Measurements from ENCODE around the gene MED19. TPM values are rescaled to one million over a fixed set of nuclear protein-coding genes. Genes with fewer than 3 reads are reported as not detected.
"Not testable (repeated sequence)": the region's sequence is repeated elsewhere in the genome, so short reads cannot be mapped to it uniquely, and the experiment has no call there.

Gene MED19
- total RNA-seq, 1 donor from 2014 or later, result 16.7 TPM

DNA sequence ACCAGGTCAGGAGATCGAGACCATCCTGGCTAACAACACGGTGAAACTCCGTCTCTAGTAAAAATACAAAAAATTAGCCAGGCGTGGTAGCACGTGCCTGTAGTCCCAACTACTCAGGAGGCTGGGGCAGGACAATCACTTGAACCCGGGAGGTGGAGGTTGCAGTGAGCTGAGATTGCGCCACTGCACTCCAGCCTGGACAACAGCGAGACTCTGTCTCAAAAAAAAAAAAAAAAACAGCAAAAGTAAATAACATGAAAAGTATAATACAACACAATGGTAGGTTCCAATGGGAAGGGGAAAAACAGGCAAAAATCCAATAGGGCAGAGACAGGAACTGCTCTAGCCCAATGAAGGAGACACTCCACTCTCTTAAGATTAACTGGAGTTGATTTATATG is 6.6 kb downstream of the MED19 start:
- DNase-seq (ENCODE audit: low read depth, low spot score), result not testable (repeated sequence)

DNA sequence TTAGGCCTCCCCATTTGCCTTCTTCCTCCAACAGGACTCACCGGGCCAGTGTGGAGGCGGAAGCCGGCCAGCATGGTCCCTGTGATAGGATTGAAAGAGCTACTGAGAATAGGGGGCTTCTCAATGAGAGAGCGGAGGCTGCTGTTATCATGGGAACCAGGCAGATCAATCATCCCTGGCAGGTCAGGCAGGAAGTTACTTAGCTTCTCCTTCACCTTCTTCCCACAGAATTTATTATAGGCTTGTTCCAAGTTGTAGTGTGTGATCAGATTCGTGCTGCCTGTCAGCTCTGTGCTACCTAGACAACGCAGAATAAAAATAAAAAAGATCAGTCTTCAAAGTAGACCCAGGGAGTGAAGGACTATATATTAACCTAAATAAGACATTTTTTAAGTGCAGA is 7.1 kb downstream of the MED19 start:
- DNase-seq (ENCODE audit: low read depth, low spot score), result no peak

DNA sequence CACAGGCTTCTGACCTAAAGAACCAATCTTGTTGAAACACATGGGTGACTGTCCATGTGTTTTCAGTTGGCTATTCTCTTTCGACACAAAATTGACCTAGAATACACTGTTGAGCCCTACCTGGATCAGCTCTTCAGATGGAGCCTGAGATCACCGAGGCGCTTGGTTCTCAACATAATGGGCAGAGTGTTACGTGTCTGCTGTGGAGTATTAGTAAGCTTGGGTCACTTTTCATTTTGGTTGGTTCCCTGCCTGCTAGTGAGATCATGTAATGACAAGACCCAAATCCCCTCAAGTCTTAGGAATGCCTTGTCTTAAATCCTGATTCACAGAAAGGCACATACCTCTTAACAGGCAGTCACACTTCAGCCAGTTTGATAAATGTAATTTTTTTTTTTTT is 8.7 kb downstream of the MED19 start:
- DNase-seq (ENCODE audit: low read depth, low spot score), result no peak

DNA sequence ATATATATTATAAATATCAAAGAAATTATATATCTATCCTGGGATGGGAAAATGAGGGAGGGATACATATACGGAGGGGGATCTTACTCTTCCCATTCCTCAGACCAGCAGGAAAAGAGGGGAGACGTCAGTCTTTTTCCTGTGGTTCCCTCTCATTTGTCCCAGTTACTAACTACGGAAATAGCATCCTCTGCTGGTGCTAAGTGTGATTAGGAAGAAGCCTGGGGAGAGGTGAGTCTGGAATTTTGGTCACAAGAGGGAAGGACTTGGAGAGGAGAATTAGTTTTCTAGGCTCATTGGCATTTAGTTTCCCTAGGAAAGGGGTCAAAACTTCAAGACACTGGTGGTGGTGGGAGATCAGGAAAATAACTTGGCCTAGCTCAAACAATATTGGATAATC is 11.6 kb downstream of the MED19 start:
- DNase-seq (ENCODE audit: low read depth, low spot score), result no peak

DNA sequence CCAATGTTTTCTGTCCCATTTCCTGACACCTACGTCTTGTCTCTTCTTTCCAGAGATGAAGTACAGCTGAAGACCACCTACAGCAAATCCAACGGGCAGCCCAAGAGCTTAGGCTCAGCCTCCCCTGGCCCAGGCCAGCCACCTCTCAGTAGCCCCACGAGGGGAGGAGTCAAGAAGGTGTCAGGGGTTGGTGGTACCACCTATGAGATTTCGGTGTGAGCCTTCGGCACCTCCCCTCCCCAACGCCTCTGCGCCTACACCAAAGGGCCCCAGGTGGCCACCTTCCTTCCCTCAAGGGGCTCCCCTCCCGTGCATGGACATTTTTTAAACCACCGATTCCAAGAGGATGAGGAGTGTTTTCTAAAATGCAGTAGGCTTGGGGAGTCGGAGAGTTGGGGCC is 12.2 kb downstream of the MED19 start:
- no peak for DNase-seq (ENCODE audit: low read depth, low spot score)

DNA sequence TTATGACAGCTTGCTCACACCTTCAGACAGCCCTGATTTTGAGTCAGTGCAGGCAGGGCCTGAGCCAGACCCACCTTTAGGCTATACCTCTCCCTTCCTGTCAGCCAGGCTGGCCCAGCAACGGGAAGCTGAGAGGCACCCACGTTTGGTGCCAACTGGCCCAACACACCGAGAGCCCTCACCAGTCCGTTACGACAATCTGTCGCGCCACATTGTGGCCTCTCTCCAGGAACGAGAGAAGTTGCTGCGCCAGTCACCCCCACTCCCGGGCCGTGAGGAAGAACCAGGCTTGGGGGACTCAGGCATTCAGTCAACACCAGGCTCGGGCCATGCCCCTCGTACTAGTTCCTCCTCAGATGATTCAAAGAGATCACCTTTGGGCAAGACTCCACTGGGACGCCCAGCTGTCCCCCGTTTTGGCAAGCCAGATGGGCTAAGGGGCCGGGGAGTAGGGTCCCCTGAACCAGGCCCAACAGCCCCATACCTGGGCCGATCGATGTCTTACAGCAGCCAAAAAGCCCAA is 13.1 kb downstream of the MED19 start:
- DNase-seq (ENCODE audit: low read depth, low spot score), result no peak

DNA sequence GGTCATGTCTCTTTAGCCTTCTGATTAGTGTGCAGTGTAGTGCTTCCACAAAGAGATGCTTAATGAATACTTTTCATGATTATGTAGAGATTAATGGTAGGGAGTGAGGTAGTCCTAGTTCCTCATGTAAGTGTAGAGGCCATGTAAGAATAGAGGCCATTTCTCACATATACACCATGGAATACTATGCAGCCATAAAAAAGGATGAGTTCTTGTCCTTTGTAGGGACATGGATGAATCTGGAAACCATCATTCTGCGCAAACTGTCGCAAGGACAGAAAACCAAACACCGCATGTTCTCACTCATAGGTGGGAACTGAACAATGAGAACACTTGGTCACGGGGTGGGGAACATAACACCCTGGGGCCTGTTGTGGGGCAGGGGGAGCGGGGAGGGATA is 21.5 kb downstream of the MED19 start:
- DNase-seq (ENCODE audit: low read depth, low spot score), result not testable (repeated sequence)

DNA sequence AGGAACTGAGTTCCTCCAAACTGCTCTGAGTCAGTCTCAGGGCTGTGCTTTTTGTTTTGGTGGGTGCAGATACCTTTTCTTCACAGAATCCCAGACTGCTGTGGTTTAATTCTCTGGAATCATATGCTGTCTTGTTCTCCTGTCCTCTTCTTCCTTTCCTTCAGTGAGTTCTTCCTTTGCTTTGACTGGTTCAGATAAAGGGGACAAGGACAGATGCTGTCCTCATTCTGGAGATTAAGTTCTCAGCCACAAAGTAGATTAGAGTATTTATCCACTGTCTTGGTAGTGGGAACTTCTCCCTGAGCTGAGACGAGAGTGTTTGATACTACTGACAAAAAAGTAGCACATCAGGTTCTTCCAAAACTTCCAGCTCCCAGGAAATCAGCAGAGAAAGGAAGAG is 30.8 kb downstream of the MED19 start:
- no peak for DNase-seq (ENCODE audit: low read depth, low spot score)

DNA sequence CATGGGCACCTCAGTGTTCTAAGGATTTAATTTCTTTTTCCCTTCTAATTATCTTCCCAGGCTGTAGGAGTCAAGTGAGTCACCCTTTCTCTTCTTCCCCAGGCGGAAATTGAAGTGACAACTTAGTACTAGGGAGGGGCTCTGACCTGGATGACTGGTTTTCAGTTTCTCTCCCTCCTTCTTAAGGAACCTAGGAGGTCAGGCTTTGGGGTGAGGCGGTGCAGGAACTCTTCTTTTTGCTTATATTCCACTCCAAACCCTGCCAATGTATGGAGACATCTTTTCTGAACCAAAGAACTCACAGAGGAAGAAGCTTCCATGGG is 31.5 kb downstream of the MED19 start:
- DNase-seq (ENCODE audit: low read depth, low spot score), result no peak

DNA sequence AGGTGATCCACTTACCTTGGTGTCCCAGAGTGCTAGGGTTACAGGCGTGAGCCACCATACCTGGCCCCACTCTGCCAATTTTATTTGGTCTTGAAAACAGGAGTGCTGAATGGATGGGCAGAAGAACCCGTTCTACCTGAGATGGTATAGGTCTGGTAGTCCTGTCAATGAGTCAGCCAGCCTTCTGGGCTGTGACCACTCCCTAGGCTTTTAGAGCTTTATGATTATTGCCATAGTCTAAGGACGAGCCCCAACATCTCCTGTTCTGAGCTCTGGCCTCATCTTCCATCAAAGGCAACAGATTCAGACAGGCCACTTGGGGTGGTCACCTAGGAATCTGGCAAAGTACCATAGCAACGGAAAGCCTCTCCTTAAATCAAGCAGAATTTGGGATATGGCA is 32.6 kb downstream of the MED19 start:
- DNase-seq (ENCODE audit: low read depth, low spot score), result no peak

DNA sequence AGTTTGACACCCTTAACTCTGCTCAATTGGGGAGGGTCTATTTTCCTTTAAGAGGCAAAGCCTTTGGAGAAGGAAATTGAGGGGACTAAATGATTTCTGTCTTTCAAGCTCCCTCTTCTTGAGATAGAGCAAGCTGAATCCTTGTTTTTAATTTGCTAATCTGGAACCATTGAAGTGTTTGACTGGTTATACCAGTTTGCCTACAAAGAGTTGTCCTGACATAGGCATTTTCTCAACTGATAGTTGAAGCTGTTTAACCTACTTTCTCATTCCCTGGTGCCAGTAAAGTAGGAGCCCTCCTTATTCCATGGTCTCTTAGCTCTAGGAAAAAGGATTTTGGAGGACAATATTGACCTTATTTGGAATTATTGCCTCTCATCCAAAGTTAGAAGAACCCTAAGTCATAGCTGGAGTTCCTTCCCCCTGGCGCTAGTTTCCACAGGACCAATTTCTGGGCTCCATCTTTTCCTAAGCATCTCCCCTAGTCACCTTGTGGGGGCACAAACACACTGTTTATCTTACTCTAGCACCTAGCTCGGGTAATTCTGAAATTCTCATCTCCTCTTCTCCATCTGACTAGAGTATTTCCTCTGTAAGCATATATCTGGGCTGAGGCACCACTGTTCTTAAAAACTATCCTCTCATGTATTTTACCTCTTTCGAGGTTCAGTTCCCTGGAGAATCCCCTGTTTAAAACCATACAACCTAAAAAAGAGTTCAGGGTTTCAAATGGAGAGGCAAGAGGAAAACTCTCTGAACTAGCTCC is 36.7 kb downstream of the MED19 start:
- DNase-seq (ENCODE audit: low read depth, low spot score), result no peak

DNA sequence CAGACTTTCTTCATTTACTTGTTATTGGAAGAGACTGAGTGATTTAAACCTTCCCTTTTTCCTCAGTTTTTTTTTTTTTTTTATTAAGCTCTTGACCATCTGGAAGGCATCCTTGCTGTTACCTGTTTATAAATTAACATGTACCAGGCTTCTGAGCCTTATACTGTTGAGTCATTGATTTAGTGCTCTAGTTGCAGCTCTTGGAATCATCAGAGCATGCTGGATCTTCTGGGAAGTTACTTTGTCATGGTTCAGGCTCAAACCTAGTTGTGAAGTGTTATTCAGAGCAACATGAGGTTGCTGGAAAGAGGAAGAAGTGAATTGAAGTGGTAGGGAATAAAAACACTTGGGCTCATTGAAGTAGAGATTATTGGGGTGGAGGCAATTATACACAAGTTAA is 37.8 kb downstream of the MED19 start:
- DNase-seq (ENCODE audit: low read depth, low spot score), result no peak

DNA sequence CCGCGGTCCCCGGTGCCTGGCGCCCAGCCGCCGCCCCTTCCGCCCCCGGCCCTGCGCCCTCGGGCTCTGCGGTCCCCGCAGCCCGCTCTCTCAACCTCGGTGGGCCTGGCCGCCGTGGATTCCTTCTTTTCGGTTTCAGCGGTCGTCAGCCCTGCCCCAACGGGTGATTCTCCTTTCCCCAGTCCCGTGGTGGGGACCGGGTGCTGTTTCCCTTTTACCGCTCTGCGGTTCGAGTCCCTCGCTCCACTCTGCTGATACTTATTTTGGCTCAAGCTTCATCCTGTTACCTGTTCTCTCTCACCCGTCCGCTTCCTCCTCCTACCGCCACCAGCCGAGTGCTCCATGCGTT is 43.6 kb downstream of the MED19 start:
- no peak for DNase-seq (ENCODE audit: low read depth, low spot score)

DNA sequence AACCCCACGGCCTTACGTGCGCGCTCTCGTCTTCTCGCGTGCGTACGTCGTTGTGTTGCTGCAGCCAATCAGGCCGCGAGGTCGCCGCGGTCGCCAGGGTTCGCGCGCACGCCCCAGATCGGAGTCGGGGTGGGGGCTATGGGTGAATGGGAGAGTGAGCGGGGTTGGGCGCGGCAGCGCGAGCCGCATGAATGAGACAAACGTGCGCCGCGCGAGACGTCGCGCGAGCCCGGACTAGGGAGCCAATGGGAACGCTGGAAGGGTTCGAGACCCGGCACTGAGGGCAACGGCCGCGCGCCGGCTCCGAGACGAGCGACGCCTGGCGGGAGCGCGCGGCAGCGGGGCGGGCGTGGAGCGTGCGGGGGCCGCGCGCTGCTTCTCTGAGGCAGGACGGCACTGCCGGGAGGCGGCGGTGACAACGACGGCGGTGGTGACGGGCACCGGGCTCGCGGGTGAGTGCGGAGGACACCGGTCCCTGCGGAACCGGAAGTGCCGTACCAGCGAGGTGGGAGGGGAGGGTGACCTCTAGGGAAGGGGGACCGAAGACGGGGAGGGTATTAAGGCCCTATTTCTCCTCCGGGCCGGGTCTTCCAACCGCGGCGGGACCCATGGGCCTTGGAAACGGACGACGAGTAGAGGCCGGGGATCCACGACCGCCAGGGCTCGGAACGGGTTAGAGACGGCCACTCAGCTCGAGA is 44.1 kb downstream of the MED19 start, which contains the start of gene ZDHHC5:
Gene ZDHHC5, plus strand, starts transcription at position 379 of the 698 bp plus-strand sequence. CDS start 4,977 bp downstream, outside the sequence.
- peak; percentile 99 for DNase-seq (ENCODE audit: low read depth, low spot score)

DNA sequence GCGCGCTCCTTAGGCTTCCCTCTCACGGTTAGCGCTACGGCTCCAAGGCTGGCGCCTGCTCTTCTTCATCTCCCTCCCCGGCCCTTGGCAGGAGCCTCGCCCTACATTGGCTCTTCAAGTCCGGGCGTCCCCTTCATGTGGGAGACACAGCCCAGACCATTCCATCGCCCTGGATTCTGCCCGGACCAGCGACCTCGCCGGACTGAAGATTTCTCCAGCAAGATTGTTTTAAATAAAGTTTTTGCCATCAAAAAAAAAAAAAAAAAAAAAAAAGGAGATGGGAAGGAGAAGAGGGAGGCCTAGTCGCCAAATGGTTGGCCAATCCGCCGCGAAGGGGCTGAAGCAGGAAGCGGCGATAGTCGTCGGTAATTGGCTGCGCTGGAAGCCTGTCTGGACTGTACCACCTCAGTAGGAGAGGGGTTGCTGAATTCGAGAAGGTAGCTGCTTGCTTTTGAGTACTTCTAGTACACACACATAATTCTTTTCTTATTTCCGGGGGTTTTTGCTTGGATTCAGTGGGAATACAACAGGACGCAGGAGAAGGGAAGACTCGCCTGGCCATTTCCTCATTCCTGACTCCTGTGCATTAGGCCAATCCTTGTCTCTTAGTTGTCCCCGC is 44.8 kb downstream of the MED19 start:
- DNase-seq (ENCODE audit: low read depth, low spot score), result peak; percentile 98

DNA sequence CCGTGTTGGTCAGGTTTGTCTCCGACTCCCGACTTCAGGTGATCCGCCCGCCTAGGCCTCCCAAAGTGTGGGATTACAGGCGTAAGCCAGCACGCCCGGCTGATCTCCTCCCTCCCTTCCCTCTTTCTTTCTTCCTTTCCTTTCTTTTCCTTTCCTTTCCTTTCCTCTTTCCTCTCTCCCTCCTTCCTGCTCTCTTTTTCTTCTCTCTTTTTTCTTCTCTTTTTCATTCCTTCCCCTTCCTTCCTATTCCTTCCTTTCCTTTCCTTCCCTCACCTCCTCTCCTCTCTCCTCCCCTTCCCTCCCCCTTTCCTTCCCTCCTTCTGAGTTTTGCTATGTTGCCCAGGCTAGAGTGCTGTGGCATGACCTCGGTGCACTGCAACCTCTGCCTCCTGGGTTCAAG is 48.0 kb downstream of the MED19 start:
- no peak for DNase-seq (ENCODE audit: low read depth, low spot score)

DNA sequence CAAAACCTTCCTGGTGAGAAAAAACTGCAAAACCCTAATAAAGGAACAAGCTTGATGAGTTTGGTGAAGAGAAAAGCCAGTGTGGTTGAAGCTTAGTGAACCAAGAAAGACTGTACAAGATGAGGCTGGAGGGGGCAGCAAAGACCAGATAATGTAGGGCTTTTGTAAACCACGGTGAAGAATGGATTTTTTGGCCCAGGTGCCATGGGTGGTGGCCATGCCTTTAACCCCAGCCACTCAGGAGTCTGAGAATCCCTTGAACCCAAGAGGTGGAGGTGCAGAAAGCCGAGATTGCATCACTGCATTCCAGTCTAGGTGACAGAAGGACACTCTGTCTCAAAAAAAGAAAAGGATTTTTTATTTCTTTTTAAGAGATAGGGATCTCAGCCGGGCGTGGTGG is 49.1 kb downstream of the MED19 start:
- no peak for DNase-seq (ENCODE audit: low read depth, low spot score)

DNA sequence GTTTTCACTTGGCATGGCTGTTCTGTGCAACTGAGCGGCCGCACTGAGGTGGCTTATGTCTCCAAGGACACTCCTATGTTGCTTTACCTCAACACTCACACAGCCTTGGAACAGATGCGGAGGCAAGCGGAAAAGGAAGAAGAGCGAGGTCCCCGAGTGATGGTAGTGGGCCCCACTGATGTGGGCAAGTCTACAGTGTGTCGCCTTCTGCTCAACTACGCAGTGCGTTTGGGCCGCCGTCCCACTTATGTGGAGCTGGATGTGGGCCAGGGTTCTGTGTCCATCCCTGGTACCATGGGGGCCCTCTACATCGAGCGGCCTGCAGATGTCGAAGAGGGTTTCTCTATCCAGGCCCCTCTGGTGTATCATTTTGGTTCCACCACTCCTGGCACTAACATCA is 52.3 kb downstream of the MED19 start:
- DNase-seq (ENCODE audit: low read depth, low spot score), result no peak

DNA sequence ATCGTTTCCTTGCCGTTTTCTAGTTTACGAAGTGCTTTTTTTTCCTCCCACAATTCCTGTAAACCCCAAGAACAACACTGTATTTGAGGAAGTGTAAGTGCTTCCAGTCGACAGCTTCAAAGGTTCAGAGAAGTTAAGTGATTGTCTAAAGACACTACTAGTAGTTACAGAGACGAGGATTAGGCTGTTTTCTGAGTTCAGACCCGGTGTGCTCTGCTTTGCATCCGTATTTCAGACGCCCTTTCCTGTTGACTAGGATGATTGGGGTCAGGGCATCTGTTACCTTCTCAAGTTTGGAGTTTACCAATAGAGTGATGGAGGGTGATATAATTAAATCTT is 54.0 kb downstream of the MED19 start:
- DNase-seq (ENCODE audit: low read depth, low spot score), result no peak

DNA sequence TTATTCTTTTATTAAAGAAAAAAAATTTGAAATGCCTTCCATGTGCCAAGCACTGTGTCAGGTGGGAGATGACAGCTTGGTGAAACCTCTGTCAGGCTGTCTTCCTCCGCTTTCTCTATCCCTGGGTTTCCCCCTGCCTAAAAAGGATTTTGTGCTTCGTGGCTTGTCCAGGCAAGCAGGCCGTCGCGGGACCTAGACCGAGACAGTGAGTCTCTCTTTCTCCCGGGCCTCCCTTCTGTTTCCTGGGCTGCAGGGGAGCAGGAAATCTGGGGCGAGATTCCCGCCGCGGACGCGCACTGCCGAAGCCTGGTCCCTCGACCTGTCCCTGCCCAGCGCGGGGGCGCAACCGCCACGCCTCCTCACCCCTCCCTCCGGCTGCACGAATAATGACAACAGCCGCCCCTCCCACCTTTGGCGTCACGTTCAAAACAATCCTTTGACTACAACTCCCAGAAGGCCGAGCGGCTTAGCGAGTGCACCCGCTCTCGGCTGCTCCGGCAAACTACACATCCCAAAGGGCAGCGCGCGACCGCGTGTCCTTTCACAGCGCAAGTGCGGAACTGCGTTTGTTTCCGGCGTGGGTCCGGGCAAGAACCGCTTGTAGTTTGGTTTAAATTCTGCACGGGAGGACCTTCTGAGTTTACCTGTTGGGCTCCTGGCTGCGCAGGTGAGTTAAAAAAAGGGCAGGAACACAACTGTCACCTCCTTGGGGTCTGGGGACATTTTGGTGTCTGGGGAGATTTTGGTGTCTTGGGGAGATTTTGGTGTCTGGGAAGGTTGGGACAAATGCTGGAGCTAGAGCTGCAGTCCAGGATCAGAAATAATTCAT is 54.6 kb downstream of the MED19 start, which contains the start of gene CLP1:
Gene CLP1, plus strand, starts transcription at position 569 of the 829 bp plus-strand sequence. CDS start 1,715 bp downstream, outside the sequence.
- peak; percentile 96 for DNase-seq (ENCODE audit: low read depth, low spot score)

DNA sequence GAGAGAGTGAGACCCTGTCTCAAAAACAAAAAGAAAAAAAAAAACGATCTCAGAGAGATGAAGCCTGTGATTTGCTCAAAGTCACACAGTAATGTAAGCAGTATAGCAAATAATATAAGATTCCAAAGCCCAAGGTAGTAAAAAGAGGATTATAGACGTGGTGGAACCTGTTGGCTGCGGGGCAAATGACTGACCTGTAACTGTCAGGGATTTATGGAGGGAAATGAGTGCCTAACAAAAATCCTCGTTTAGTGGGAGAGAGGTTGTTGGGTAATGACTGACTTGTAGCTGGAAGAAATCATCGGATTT is 55.2 kb downstream of the MED19 start:
- no peak for DNase-seq (ENCODE audit: low read depth, low spot score)

All from pulmonary artery endothelial cell (primary cell).